Stimulated activated naive CD8-positive, alpha-beta T cell treated with anti-CD3 and anti-CD28 coated beads, Interleukin-15, amount 100 ng/mL, for 72 hours (primary cell): ENCODE data around the gene MEI1.

ENCODE experiments used
- ATAC-seq: fragments of 150-1000 bp; cut with Tn5 transposase; 2 replicates; pipeline ENCODE4 v1.10.0; 2021; ENCODE audit warnings: mild to moderate bottlenecking, moderate library complexity
- DNase-seq, 2 donors: peaks; one replicate each; pipeline ENCODE4 v3.0.0; 2021 to 2022
- H3K27ac Mint-ChIP-seq, 2 donors: one replicate each; pipeline ENCODE4 v1.8.0; 2022; ENCODE audit warnings: mild to moderate bottlenecking in 2 of 2, mixed read lengths in 2 of 2, moderate library complexity in 2 of 2
- H3K27me3 Mint-ChIP-seq: one replicate; pipeline ENCODE4 v1.8.0; 2022; ENCODE audit warnings: mixed read lengths
- H3K4me1 Mint-ChIP-seq: one replicate; pipeline ENCODE4 v1.8.0; 2022; ENCODE audit warnings: mild to moderate bottlenecking, mixed read lengths
- H3K4me3 Mint-ChIP-seq, 2 donors: one replicate each; pipeline ENCODE4 v1.8.0; 2022; ENCODE audit warnings: mild to moderate bottlenecking in 2 of 2, mixed read lengths in 2 of 2, moderate library complexity in 1 of 2
- H3K9me3 Mint-ChIP-seq, 2 donors: one replicate each; pipeline ENCODE4 v1.8.0; 2022; ENCODE audit warnings: mixed read lengths in 2 of 2

Gene MEI1

DNA sequence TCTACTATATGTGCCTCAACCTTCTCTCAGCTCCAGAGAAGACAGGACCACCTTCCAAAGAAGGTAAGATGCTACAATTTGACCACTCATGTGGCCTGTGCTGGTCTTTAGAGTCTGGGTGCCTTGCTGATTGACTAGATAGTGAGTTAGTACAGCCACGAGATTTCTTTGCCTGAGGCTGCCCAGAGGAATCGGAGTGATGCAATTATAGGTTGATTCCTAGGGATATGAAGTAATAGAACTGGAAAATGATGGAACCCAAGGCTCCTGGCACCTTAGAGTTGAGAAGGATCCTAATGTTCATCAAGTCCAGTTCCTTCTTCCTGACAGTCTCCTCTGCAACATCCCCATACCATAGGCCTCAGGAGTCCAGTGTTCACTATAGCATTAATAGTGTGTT lies 54.7 kb downstream of the MEI1 start:
- Mint-ChIP-seq H3K9me3 (no peaks in the 10 kb centered on the region), H3K27ac (no peak overlapping the region), H3K4me3 (no peak overlapping the region), H3K4me1 (no peaks in the 10 kb centered on the region), H3K27me3 (peaks cover 18% of the 10 kb centered on the region)
- no peak for ATAC-seq
- DNase-seq, result no peak

DNA sequence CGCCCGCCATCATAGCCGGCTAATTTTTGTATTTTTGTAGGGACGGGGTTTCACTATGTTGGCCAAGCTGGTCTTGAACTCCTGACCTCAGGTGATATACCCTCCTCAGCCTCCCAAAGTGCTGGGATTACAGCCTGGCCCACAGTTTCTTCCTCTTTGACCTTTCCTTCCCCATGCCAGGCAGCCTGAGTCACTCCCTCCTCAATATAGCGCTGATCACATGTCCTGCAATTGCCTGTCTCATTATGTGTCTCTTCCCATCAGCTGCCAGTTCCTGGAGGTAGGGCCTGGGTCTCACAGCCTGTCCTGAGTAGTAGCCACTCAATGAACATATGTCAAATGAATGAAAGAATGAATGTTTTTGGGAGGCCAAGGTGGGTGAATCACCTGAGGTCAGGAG lies 58.2 kb downstream of the MEI1 start:
- DNase-seq (no peak), ATAC-seq (no peak)
- Mint-ChIP-seq H3K27ac (no peak overlapping the region), H3K9me3 (no peaks in the 10 kb centered on the region), H3K4me3 (no peak overlapping the region), H3K4me1 (no peaks in the 10 kb centered on the region), H3K27me3 (no peaks in the 10 kb centered on the region)

DNA sequence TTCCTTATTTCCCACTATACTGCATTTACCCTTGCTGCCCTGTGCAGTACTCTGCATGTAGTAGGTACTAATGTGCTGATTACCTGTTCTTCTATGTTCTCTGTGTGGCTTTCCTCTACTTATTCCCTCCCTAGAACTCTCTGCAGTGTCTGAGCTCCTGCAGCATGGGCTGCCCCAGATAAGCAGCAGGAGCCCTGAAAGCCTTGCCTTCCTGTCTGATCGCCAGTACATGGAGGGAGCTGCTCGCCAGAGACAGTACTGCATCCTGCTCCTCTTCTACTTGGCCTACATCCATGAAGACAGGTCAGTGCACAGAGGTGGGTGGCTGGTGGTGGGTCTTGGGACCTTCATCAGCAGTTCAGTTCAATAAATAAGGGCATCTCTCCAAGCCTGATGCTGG lies 58.9 kb downstream of the MEI1 start:
- no peak for ATAC-seq
- H3K4me1 Mint-ChIP-seq, result no peaks in the 10 kb centered on the region
- no peaks in the 10 kb centered on the region for H3K27me3 Mint-ChIP-seq
- no peak for DNase-seq
- H3K27ac Mint-ChIP-seq, result no peak overlapping the region
- no peaks in the 10 kb centered on the region for H3K9me3 Mint-ChIP-seq
- H3K4me3 Mint-ChIP-seq, result no peak overlapping the region

DNA sequence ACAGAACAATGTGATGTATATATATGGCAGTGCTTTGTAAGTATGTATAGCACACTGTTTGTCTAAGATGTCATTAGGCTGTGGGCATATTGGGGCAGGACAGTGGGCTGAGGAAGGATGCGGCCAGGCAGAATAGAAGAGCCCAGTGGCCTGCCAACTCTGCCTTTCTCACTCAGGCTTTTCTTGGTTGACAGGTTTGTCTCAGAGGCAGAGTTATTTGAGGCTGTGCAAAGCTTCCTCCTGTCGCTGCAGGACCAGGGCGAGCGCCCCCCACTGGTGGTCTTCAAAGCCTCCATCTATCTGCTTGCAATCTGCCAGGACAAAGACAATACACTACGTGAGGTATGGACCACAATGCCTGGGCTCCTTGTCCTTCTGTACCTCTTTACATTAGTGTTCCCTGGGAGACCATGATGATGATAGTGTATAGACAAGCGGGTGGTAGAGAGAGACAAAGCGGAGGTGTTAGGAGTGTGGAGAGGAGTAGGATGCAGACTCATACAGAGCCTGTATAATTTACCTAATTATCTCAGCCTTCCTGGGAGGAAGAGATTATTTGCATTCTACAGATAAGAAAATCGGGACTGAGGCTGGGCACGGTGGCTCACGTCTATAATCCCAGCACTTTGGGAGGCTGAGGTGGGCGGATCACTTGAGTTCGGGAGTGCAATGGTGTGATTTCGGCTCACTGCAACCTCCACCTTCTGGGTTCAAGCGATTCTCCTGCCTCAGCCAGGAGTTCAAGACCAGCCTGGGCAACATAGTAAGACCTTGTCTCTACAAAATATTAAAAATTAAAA lies 63.9 kb downstream of the MEI1 start:
- no peaks in the 10 kb centered on the region for H3K9me3 Mint-ChIP-seq
- ATAC-seq, result no peak
- H3K27me3 Mint-ChIP-seq, result no peaks in the 10 kb centered on the region
- no peak for DNase-seq
- H3K27ac Mint-ChIP-seq, result no peak overlapping the region
- H3K4me3 Mint-ChIP-seq, result no peak overlapping the region
- peaks cover 5% of the 10 kb centered on the region for H3K4me1 Mint-ChIP-seq

DNA sequence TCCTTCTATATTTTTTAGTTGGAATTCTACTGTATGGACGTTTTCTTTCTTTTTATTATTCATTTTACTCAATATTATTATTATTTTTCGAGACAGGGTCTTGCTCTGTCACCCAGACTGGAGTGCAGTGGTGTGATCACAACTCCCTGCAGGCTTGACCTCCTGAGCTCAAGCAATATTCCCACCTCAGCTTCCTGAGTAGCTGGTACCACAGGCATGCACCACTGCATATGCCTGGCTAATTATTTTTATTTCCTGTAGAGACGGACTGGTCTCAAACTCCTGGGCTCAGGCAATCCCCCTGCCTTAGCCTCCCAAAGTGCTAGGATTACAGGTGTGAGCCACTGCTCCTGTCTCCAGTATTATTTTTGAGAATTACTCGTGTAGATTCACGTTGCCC lies 67.2 kb downstream of the MEI1 start:
- no peak overlapping the region for H3K27ac Mint-ChIP-seq
- no peak for ATAC-seq
- peaks cover 11% of the 10 kb centered on the region for H3K4me1 Mint-ChIP-seq
- H3K9me3 Mint-ChIP-seq, result no peaks in the 10 kb centered on the region
- DNase-seq, result no peak
- no peak overlapping the region for H3K4me3 Mint-ChIP-seq
- H3K27me3 Mint-ChIP-seq, result no peaks in the 10 kb centered on the region

DNA sequence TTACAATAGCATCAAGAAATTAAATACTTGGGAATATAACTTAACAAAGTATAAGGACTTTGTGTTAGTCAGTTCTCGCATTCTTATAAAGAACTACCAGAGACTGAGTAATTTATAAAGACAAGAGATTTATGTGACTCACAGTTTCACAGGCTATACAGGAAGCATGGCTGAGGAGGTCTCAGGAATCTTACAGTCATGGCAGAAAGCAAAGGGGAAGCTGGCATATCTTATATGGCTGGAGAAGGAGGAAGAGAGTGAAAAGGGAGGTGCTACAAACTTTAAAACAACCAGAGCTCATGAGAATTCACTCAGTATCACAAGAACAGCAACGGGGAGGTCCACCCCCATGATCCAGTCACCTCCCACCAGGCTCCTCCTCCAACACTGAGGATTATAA lies 69.1 kb downstream of the MEI1 start:
- ATAC-seq (peak; percentile 59), DNase-seq (no peak)
- Mint-ChIP-seq H3K4me3 (no peak overlapping the region), H3K4me1 (peaks cover 11% of the 10 kb centered on the region), H3K27ac (no peak overlapping the region), H3K9me3 (no peaks in the 10 kb centered on the region), H3K27me3 (no peaks in the 10 kb centered on the region)

DNA sequence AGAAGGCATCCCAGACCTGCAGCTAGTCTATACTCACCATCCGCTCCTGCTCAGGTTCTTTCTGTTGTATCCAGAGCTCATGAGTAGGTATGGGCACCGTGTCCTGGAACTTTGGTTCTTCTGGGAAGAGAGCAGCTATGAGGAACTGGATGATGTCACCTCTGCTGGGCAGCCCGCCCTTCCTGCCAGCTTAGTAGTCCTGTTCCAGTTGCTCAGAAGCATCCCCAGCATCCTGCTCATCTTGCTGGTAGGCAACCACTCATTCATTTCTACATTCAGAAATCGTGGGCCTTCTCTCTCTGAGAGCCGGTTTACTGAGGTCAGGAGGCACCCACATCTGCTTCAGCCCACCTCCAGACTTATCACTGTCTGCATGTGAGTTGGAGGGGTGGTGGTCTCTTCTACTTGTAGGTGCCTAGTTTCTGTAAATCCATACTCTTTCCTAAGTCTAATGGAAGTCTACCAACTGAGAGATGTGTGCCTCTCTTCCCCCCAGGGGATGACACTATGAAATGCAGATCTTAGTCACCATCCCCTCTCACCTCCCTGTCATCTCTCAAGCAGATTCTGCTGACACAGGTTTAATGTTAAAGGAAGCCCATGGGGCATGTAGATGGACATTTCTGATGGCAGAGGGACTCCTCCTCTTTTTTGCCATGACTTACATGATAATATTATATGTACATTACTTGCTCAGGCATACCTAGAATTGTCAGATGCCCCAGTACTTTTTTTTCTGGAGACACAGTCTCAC lies 71.6 kb downstream of the MEI1 start:
- no peaks in the 10 kb centered on the region for H3K27me3 Mint-ChIP-seq
- peaks cover 11% of the 10 kb centered on the region for H3K4me1 Mint-ChIP-seq
- ATAC-seq, result peak; percentile 63
- no peak overlapping the region for H3K27ac Mint-ChIP-seq
- DNase-seq, result no peak
- no peak overlapping the region for H3K4me3 Mint-ChIP-seq
- H3K9me3 Mint-ChIP-seq, result no peaks in the 10 kb centered on the region

DNA sequence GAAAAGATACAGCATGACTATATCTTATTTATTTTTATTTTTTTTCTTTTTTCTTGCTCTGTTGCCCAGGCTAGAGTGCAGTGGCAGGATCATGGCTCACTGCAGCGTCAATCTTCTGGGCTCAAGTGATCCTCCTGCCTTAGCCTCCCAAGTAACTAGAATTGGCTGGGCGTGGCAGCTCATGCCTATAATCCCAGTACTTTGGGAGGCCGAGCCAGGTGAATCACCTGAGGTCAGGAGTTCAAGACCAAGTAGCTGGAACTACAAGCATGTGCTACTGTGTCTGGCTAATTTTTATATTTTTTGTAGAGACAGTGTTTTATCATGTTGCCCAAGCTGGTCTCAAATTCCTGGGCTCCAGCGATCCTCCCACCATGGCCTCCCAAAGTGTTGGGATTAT lies 72.9 kb downstream of the MEI1 start:
- H3K9me3 Mint-ChIP-seq, result no peaks in the 10 kb centered on the region
- ATAC-seq, result no peak
- H3K4me1 Mint-ChIP-seq, result peaks cover 11% of the 10 kb centered on the region
- DNase-seq, result no peak
- no peaks in the 10 kb centered on the region for H3K27me3 Mint-ChIP-seq
- H3K4me3 Mint-ChIP-seq, result no peak overlapping the region
- no peak overlapping the region for H3K27ac Mint-ChIP-seq

DNA sequence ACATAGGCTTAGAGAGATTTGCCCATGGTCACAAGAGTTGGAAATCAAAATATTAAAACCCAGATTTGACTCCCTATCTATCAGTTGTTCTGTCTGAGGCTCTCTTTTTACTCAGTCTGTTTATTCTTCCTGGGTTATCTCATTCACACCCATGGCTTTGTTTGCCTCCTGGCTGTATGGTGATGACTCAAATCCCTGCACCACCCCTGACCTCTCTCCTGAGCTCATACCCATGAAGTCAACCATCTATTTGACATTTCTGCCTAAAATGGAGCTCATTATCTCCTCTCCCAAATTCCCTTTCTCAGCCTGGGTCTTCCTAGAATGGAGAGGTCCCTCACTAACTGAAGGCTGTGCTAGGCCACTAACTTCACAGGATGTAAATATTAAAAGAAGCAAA lies 73.3 kb downstream of the MEI1 start:
- DNase-seq, result no peak
- H3K27me3 Mint-ChIP-seq, result no peaks in the 10 kb centered on the region
- ATAC-seq, result no peak
- no peak overlapping the region for H3K4me3 Mint-ChIP-seq
- no peaks in the 10 kb centered on the region for H3K9me3 Mint-ChIP-seq
- H3K4me1 Mint-ChIP-seq, result peaks cover 8% of the 10 kb centered on the region
- H3K27ac Mint-ChIP-seq, result no peak overlapping the region

DNA sequence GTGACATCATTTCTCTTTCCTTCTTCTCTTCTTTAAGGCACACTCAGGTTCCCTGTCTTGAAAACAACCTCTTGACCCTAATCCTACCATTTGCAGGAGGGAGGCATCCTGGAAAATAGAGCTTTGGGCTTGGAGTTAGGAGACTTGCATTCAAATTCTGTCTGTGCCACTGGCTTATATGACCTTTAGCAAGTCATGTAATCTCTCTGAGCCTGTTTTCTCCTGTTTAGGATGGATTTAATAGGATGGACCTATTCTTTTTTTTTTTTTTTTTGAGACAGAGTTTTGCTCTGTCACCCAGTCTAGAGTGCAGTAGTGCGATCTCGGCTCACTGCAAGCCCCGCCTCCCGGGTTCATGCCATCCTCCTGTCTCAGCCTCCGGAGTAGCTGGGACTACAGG lies 76.0 kb downstream of the MEI1 start:
- no peak overlapping the region for H3K4me3 Mint-ChIP-seq

DNA sequence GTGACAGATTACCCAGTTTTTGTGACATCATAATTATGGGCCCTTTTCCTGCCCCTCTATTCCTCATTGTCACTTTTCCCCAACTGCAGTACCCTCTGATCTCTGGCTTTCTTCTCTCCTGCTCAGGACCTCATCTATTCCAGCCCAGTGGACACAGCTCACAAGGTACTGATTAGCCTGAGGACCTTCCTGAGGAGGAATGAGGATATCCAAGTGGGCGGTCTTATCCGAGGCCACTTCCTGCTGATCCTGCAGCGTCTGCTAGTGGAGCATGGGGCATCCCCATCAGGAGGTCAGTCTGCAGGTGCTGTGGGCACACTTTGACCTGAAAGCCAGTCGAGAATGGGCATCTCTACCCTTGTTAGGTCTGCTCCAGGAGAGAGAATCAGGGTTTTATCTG lies 76.7 kb downstream of the MEI1 start:
- no peak for ATAC-seq
- no peak for DNase-seq
- Mint-ChIP-seq H3K4me3 (no peak overlapping the region), H3K27me3 (no peaks in the 10 kb centered on the region), H3K9me3 (no peaks in the 10 kb centered on the region), H3K27ac (no peak overlapping the region), H3K4me1 (peaks cover 17% of the 10 kb centered on the region)

More for the DNA sequence above, 76.0 kb downstream of the MEI1 start:
- no peaks in the 10 kb centered on the region for H3K9me3 Mint-ChIP-seq
- peaks cover 11% of the 10 kb centered on the region for H3K4me1 Mint-ChIP-seq
- DNase-seq, result no peak
- no peaks in the 10 kb centered on the region for H3K27me3 Mint-ChIP-seq
- no peak overlapping the region for H3K27ac Mint-ChIP-seq
- ATAC-seq, result no peak

DNA sequence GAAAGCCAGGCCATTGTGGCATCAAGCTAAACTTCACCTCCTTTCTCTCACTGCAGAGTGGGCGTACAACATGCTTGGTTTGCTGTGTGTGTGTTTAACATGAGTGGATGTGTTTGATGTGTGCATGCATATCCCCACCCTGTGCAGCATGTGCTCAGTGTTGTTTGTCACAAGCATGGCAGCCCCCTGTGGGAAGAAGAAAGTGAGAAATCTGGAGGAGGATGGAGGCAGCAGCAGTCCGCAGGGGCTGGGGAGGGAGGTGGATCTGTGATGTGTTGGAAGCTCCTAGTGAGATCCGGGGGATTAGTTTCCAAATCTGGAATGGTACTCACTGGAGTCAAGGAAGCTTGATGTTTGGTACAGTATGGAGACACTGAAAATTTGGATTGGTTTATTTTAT lies 77.1 kb downstream of the MEI1 start:
- Mint-ChIP-seq H3K27me3 (no peaks in the 10 kb centered on the region), H3K4me3 (no peak overlapping the region), H3K4me1 (peaks cover 18% of the 10 kb centered on the region), H3K9me3 (no peaks in the 10 kb centered on the region), H3K27ac (no peak overlapping the region)
- DNase-seq, result no peak
- no peak for ATAC-seq

DNA sequence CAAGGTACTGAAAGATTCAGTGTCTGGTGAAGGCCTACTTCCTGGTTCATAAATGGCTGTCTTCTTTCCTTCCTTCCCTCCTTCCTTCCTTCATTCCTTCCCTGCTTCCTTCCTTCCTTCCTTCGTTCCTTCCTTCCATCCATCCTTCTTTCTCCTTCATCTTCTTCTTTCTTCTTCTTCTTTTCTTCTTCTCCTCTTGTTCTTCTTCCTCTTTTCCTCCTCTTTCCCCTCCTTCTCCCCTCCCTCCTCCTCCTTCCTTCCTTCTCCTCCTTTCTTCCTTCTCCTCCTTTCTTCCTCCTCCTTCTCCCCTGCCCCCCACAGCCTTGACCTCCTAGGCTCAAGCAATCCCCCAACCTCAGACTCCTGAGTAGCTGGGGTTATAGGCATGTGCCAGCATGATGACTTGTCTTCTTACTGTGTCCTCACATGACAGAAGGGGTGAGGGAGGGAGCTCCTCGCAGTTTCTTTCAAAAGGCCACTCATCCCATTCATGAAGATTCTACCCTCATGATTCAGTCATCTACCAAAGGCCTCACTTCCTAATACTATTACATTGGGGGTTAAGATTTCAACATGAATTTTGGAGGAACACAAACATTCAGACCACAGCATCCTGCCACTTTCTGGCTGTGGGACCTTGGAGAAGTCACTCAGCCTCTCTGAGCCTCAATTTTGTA lies 78.6 kb downstream of the MEI1 start:
- H3K27me3 Mint-ChIP-seq, result no peaks in the 10 kb centered on the region
- no peak overlapping the region for H3K4me3 Mint-ChIP-seq
- H3K27ac Mint-ChIP-seq, result peak overlapping the region; percentile 79 to 89
- ATAC-seq, result no peak
- no peak for DNase-seq
- H3K4me1 Mint-ChIP-seq, result peaks cover 32% of the 10 kb centered on the region
- no peaks in the 10 kb centered on the region for H3K9me3 Mint-ChIP-seq

DNA sequence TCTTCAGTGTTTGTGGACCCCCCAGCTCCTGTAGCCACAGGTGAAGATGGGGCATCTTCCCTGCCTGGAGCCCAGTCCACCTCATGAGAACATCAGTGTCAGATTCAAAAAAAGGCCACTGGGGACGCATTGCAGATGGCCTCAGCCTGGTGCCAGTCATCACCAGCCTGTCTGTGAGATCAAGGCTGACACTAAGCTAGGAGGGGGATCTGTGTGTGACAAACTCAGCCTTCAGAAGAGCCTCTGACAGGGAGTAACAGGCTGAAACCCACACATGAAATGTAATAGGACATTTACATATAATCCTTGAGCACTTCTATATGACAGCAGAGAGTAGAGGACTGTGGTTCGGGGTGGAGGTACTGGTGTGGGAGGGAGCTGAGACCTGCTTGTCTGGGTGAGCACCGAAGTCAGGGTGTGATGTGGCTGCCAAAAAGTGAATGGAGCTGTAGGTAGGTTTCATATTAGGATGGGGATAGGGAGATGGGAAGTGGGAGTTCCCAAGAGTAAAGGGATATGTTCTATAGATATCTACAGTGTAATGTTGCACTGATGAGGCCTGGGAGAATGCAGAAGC lies 80.7 kb downstream of the MEI1 start:
- Mint-ChIP-seq H3K9me3 (no peaks in the 10 kb centered on the region), H3K4me1 (peaks cover 36% of the 10 kb centered on the region), H3K4me3 (peak overlapping the region; percentile 89 to 91), H3K27ac (peak overlapping the region; percentile 96 to 97), H3K27me3 (no peaks in the 10 kb centered on the region)
- DNase-seq, result no peak
- no peak for ATAC-seq

DNA sequence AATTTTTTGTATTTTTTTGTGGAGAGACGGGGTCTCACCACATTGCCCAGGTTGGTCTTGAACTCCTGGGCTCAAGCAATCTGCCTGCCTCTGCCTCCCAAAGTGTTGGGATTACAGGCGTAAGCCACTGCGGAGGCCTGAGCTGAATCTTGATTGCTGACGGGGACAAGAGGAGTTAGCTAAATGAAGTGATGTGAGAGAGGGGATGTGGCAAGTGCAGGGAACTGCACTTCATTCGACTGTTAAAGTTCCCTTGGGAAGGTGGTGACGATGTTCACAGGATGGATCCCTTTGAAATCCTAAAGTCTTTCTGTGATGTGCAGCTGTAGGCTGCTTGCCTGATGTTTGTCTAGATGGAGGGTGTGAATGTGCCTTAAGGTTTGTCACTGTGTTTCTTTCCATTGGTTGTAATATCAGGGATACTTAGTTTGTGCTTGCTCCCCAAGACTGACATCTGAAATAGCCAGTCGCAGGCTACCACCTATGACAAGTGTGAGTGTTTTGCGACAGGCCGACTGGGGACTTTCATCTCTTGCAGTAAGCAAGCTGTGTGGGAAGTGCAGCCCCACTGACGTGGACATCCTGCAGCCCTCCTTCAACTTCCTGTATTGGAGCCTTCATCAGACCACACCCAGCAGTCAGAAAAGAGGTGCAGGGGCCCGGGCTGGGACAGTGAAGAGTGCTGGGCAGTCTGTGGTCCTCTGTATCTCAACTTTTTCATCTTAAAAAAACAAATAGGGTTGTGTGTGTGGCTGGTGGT lies 81.6 kb downstream of the MEI1 start:
- H3K4me1 Mint-ChIP-seq, result peaks cover 36% of the 10 kb centered on the region
- H3K27ac Mint-ChIP-seq, result peak overlapping the region; percentile 39 to 97
- H3K27me3 Mint-ChIP-seq, result no peaks in the 10 kb centered on the region
- DNase-seq (peak; percentile 83 to 95), ATAC-seq (peak; percentile 99)
- H3K9me3 Mint-ChIP-seq, result no peaks in the 10 kb centered on the region
- H3K4me3 Mint-ChIP-seq, result peak overlapping the region; percentile 89 to 91
